Left forelimb (tissue), 1 donor: ENCODE measurements around the gene LMAN1.

Experiments
- DNase-seq: peaks from one replicate; pipeline ENCODE4 v3.0.0-alpha.2; 2018; ENCODE audit warnings: low spot score

The LMAN1 gene

DNA sequence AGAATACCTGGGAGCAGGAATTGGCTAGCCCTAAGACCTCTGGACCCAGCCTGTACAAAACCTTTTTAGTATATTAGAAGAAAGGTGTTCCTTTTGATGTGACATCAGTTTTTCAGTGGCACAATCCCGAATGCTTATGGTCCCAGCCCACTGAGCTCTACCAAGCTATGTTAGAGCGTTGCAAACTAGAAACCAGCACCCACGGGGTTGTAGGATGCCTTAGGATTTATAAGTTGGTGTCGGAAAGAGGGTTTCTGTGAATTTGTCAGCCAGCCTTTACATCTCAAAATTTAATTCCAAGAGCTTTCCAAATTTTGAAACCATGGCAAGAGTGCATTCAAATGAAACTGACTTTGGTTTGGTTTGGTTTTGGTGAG is 499 bp upstream of the LMAN1 start:
- DNase-seq = no peak

DNA sequence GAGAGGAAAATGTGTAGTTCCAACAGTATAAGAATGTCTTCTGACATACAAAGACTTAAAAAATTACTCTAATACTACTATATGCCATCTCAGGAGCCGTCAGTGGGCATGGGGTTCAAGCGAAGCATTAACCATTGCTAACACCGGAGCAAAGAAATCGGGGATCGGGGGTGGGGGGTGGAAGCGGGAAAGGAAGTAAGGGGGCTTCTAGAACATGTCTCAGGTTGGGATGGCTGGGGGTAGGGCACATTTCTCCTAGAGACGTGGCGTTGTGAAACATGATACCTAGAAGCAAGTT is 702 bp downstream of the LMAN1 start:
- peak; percentile 67 for DNase-seq

DNA sequence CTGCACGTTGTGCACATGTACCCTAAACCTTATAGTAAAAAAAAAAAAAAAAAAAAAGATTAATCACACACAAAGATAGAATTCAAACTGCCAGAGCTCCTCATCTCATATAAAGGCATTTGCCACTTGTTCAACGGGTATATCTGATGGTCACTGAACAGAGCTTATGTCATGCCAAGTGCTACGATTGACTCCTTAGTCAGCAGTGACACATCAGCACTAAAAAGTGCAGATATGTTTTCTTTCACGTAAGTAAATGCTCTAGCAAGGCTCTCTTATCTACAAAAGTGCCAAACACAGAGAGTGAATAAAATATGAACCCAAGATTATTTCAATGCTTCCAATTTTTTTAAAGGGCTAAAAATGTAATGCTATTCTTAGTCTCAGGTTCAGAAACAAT is 1.1 kb downstream of the LMAN1 start:
- DNase-seq = no peak

DNA sequence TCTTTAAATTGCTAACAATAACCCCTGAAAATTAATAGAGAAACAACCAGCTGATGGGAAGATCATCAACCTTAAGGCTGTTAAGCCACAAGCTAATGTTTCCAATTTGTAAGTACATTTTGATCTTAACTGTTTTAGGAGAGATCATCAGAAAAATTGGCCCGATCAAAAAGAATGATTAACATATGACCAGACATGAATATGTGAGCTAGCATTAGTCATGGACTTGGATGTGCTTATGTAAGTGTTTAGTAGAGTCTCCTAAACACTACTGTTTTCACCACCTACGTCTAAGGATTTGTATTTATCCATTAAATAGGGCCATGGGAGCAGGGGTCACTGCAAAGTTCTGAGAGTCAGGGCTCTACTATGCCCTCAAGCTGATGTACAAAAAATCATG is 4.3 kb downstream of the LMAN1 start:
- DNase-seq = no peak

DNA sequence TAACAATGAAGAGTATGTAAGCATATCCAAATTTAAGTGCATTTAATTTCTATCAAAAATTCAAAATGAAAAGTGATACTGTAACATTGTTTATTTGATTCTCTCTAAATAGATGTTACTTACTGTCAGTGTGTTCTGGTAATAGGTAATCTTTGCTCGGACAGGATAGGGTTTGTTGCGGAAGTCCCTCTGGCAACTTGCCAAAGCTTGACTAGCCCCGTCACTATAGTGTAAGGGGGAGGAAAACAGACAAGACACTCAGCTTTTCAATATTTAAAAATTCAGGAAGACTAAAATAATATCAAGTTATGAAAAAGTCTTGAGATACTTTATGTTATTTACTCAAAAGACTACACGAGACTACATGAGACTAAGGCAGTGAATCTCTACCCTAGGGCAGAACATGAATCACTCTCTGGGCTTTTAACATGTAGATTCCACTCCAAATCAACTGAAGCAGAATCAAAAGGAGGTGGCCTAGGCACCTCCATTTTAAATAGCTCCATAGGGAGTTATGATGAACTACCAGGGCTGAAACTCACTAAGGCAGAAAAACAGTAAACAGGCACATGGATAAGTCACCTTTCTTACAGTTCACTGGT is 5.9 kb downstream of the LMAN1 start:
- no peak for DNase-seq

DNA sequence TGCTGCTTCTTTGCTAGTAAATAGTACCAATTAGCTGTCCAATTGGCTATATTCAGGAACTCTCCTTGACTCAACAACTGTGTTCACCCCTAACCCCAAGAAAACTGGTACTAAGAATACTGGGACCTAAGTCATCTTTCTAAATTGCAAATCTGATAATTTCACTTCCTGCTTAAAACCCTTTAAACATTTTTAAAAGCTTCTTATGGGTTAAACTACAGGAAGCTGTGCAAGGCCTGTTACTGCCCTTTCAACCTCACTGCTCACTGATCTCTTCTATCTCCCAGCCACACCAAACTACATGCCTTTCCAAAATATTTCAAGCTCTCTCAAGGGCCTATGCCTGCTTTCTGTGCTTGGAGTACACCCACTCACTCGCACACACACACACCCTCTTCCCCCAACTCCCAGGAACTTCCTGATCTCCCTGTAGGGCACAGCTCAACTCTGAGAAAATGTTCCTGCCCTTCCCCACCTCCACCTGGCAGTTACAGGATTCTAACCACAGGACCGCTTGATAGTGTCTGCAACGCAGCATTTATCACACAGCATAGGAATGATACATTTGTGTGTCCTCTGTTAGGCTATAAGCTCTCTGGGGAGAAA is 6.7 kb downstream of the LMAN1 start:
- no peak for DNase-seq

DNA sequence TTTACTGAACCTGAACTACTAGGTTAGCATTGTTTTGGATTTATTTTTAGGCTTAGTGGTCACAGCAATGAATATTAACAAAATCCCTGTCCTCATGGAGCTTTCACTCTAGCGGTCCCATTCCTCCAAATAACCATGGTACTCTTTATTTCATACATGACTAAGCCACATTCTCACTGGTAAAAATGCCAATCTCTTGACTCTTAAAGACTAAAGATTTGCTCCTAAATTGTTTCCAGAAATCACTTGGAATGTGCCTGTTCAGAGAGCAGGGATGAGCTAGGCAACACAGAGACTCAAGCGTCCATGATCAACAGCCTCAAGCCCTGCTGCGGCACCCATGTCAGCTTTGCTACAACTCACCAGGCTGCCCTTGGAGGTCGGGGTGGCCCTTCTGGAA is 13.5 kb downstream of the LMAN1 start:
- DNase-seq = no peak

DNA sequence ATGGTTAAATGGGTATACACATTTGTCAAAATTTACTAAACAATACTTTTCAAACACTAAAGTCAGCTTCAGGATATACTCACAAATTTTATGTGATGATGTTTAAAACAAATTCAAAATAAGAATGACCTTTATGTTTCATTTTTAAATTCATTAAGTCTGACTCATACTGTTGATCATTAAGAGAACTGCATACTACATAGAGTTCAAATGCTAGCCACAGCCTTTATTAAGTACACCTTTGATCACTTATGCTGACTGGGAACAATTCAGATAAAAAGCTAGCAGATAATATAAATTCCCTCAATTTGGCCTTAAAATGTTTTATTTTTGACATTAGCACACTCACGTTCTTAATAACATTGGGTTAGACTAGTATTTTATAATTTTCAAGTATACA is 14.1 kb downstream of the LMAN1 start:
- DNase-seq = no peak

DNA sequence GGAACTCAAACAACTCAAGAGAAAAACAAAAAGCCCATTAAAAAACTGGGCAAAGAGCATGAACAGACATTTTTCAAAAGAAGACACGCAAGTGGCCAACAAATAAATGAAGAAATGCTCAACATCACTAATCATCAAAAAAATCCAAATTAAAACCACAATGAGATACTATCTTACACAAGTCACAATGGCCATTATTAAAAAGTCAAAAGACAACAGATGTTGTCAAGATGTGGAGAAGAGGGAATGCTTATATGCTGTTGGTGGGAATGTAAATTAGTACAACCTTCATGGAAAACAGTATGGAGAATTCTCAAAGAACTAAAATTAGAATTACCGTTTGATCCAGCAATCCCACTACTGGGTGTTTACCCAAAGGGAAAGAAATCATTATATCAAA is 15.1 kb downstream of the LMAN1 start:
- DNase-seq = no peak

DNA sequence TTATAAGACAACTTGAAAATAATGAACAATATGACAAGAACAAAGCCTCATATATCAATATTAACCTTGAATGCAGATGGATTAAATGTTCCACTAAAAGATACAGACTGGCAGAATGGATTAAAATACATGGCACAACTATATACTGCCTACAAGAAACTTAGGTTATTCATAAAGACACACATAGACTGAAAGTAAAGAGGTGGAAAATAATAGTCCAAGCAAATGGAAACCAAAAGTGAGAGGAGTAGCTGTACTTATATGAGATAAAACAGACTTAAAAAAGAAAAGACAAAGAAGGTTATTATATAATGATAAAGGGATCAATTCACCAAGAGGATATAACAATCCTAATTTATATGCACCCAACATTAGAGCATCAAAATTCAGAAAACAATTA is 18.2 kb downstream of the LMAN1 start:
- DNase-seq = no peak

DNA sequence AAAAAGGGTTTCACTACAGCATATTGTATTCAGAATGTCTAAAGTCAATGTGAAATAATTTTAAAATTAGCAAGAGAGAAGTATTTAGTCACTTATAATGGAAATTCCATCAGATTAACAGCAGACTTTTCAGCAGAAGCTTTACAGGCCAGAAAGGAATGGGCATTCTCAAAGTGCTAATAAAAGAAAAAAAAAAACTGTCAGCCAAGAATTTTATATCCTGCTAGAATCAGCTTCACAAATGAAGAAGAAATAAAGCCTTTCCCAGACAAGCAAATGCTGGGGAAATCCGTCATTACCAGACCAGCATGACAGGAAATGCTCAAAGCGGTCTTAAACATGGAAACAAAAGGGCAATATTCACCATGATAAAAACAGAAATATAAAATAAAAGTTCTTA is 18.8 kb downstream of the LMAN1 start:
- DNase-seq = no peak

DNA sequence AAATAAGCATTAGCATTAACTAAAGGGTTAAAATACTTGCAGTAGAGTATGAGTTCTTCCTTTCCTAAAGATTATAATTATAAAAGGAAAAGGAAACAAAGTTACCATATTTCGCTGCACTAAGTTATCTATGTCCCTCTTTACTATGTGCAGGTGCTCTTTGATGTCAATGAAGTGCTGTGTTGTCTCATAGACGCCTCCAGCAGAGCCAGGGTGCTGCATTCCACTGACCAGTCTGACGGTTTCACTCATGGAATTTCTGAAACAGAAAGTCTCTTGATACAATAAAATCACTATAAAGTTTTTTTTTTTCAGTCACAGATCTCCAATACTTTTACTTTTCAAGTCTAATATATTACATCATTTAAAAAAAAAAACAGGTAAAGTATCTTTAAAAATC is 26.1 kb downstream of the LMAN1 start:
- no peak for DNase-seq

DNA sequence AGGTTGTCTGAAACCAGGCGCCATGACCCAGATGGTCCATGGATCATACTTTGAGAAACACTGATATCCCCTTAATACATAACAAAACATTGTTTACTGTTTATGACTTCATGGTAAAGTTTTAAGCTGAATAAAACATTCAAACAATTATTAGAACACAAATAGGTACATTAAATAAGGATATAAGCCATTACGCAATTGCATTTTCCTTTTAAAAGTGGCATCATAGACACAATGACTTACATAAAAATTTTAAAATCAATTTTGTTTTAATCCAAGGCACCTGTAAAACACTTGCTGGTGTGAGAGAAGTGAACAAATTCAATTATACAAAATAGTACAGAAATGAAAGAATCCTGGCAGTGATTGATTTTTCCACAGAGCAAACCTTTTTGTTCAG is 30.4 kb downstream of the LMAN1 start:
- DNase-seq = no peak

DNA sequence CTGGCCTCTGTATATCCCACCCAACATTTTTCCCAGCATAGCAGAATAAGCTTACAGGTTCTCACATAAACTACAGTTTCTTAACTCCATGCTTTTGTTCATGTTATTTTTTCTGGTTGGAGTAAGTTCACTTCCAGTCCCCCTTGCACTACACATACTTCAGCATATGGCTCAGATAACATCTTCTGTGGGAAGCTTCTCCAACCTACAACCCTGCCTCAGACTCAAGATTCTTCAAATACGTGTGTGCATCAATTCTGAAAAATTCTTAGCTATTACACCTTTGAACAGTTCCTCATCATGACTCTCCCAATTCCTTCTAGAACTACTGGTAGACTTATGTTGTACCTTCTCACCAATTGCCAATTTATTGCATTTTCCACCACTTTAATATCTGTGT is 33.1 kb downstream of the LMAN1 start:
- no peak for DNase-seq

DNA sequence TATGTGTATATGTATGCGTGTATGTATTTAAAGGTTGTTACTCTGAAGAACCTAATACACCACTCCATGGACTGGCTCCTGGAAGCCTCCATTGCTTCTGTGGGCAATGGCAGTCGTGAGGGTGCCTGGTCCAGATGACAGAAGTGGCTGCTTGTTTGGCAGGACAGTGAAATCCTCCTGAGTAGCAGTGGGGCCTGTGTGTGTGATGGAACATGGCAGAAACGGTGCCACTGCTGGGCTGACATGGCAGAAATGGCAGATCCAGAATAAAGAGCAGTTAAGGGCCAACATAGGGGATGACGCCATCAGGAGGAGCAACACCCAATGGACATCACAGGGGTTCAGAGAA is 34.5 kb downstream of the LMAN1 start:
- no peak for DNase-seq

DNA sequence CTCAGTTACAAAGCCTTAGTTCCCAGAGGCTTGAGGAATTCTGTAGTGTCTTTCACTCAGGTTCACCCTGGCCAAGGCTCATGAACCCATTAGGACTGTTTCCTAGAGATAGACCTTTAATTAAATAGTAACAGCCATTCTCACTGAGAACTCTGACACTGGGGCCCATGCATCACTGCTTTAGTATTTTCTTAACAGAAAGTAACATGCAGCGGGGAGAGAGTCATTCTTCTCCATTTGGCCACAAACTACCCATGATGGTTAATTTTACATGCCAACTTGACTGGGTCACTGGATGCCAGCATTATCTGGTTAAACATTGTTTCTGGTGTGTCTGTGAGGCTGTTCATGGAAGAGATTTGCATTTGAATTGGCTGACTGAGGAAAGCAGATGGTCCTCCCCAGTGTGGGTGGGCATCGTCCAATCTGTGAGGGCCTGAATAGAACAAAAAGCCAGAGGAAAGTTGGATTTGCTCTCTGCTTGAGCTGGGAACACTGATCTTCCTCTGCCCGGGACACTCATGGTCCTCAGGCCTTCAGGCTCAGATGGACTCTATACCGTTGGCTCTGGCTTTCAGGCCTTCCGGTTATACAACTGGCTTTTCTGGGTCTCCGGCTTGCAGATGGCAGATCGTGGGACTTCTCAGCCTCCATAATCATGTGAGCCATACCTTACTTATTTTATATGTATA is 35.0 kb downstream of the LMAN1 start:
- DNase-seq = no peak

DNA sequence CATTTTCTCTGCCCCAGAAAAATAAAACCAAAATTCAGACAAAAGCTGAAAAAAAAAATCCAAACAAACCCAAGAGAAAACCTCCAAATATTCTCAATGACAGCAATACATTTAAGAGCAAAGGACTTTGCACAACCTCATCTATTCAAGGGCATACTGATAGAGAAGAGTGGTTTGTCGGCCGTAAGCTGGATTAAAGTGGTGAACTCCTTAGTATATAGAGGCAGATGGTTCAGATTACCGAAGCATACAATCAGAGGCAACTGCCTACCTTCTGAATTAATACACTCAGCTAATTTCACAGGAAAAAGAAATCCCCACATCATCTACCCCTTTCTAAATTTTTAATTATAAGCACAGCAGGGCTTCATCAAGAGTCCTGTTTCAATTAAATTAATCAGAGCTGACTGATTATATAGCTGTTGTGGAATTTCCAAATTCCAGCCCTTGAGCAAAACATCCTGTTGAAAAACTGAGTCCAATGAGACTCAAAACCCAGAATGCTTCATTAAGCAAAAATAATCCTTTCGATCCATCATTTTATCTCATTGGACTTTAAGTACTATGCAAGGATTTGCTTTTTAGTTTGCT is 40.5 kb downstream of the LMAN1 start, which contains the start of gene CPLX4:
TSS of gene CPLX4 (minus strand) at position 190 of the 591 bp plus-strand sequence. CDS start at position 3, 187 bp downstream.
- no peak for DNase-seq

DNA sequence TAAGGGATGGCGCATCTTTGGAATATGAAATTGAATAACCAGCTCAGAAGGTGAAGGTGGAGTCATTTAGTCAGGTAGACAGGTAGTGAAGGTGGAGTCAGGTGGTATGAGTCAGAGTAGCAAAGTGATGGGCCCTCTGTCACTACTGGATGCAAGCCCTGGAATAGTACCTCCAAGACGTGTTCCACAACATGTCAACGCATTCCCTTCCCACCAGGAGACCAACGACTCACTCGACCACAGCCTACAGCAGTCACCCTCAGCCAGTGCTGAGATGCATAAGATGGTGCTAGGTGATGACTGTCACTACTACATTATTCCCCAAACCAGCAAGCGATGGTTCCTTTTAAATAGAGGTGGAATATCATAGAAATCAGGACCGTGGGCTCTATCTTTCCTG is 47.4 kb downstream of the LMAN1 start:
- no peak for DNase-seq

DNA sequence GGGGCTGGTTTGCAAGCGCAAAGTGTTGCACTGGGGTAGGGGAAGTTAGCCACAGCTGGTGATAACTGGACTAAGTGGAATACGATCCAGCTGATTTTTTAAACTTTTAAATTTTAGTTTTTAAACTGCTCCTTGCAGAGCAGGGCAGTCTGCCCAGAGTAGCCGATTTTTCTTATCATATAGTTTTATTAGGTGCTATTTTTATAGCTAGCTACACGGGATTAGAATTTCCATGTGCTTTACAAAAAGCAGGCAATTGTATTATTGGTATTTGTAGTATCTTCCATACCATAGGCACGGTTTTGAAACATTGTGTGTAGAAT is 50.2 kb downstream of the LMAN1 start:
- DNase-seq = no peak

DNA sequence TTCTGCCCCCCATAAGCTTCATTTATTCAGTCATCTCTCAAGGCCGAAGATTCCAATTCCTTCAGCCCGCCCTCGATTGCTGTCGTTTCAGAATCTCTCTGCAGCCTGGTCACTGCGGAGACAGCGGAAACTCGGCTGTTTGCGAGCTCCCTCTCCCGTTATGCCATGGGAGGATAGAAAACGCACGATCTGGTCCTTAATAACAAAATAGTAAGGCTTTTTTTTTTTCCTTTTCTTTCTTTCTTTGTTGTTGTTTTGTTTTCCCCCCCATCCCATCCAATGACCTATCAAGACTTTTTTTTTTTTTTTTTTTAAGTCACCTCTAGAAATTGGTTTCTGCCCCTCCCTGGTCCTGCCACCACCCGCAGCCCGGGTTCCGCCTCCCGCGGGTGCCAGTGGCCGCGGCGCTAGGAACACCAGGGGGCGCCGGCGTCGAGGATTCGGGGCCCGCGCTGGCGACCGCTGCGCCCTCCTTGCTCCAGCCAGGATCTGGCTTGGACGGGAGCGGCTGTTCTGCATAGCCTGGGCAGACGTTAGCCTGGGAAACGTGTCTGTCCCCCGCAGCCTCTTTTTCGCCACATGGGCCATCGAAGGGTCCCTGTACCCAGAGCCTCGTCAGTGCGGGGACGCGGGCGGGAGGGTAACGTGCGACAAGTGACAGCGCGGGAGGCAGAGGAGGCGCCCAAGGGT is 50.7 kb downstream of the LMAN1 start:
- peak; percentile 85 for DNase-seq

DNA sequence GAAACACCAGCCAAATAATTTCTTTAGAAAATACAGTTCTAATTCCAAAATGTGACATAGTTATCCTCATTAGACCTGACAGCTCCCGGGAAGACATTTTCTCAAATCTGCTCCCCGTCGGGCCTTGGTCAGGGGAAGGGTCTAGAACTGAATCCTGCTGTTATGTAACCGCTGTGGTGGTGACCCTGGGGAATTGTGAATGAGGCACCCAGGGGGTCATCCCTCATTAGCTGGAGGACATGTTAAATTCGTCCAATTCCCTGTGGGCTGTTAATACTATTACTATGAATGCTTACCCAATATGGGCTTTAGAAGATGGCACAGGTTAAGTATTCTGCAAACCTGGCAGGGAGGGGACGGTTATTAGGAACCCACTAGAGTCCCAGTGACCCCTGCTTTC is 52.4 kb downstream of the LMAN1 start:
- DNase-seq = no peak

DNA sequence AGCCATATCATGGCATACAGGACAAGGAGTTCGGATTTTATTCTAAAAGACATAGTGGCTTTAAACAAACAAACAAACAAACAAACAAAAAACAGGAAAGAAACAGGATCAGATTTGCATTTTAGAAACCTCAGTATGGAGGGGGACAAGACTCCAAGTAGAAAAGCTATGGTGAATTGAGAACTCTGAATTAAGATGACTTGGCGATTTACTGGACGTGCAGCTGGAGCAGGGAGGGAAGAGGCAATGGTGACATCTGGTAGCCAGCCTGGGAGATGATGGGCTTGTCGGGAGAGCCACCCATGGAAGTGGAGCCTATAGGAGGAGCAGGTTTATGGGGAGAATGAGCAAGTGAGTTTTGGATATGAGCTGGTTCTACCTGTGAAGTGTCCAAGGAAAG is 53.8 kb downstream of the LMAN1 start:
- DNase-seq = no peak

DNA sequence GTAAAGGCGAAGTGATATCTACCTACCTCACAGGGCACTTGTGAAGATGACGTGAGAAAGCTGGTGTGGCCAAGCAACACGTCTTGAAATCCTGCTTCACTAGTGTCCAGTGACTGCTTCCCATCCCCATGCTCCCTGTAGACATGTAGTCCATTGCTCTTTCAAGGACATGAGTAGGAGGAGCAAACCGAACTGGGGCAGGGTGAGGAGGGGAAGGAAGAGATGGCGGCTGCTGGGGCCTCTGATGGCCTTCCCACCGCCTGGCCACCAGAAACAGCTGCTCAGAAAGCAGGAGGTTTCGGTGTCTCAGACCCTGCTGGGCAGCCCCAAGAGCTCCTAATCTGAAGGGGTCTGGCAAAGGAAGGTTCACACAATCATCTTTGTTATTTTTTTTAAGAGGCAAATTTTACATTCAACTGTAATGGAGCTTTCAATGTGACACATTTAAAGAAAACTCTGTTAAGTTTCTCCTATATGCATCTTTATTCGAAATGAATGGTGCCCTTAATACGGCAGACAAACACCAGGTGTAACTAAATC is 55.3 kb downstream of the LMAN1 start:
- no peak for DNase-seq
